GM12892 (cell line): Measurements from ENCODE around the gene NELL1.

Experiments
- POLR2A ChIP-seq: IDR thresholded peaks from 2 replicates; pipeline ENCODE4 v1.6.1; 2011; ENCODE audit warnings: low read depth, low read length, control low read depth
- POLR2AphosphoS5 ChIP-seq: IDR thresholded peaks from 2 replicates; pipeline ENCODE4 v1.6.1; 2011; ENCODE audit warnings: low read depth, low read length, control low read depth

DNA sequence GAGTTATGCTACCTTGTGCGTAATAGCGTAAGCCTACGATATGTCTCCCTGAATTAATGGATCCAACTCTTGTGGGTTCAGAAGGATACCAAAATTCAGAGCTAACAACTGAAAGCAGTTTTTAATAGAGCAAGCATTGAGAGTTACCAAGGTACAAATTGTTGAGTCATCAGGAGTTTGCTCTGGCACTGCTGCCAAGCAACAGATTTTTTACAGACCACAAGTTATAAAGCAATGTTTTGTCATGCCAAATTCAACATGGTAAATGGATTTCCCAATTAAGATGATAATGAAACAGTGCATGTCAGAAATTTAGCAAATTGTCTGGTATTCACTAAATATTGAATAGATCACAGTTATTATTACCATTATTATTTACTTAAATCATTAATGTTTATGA lies 295.6 kb downstream of the NELL1 start:
- TF ChIP-seq POLR2A (no peak), POLR2AphosphoS5 (no peak)
